IMR-90 (cell line): Measurements from ENCODE around the gene CD151. TPM values are rescaled to one million over a fixed set of nuclear protein-coding genes. Genes with fewer than 3 reads are reported as not detected.

Source experiments
- ATAC-seq: fragments of 200-7000 bp; cut with Tn5 transposase; 2 replicates; pipeline ENCODE4 v1.9.1; 2020; ENCODE audit warnings: low read depth, mild to moderate bottlenecking, moderate library complexity
- BruUV-seq: library from RNA; stranded (reverse); fragments of 400-500 nt; replicated peaks from 2 replicates; lab custom pipeline; 2021; lab: Mats Ljungman, UMichigan
- CTCF ChIA-PET: fragments of 300-600 bp; formaldehyde crosslinking; extraction: SDS; loops from one replicate; lab custom pipeline; 2021; ENCODE audit warnings: antibody characterized with exemption; lab: Yijun Ruan, JAX
- POLR2A ChIA-PET: fragments of 300-600 bp; sonication (Branson Sonifier 250); formaldehyde crosslinking; loops from one replicate; lab custom pipeline; 2022; ENCODE audit warnings: antibody characterized with exemption; ENCODE audit not compliant: unreplicated experiment; lab: Charles Lee
- DNase-seq: peaks from one replicate; pipeline ENCODE4 v3.0.0; 2013
- H2AFZ ChIP-seq: replicated peaks from 2 replicates; pipeline ENCODE3; 2013; ENCODE audit warnings: low read length, mild to moderate bottlenecking; ENCODE audit not compliant: poor library complexity
- H2AK5ac ChIP-seq: 2 replicates; pipeline ENCODE4 v1.6.1; 2013; ENCODE audit warnings: low read depth, low read length, inconsistent platforms
- H2AK9ac ChIP-seq: replicated peaks from 2 replicates; pipeline ENCODE3; 2013; ENCODE audit warnings: mild to moderate bottlenecking, low read depth, low read length, moderate library complexity; ENCODE audit not compliant: poor library complexity
- H2BK120ac ChIP-seq: 2 replicates; pipeline ENCODE4 v1.6.1; 2013; ENCODE audit warnings: low read depth, low read length, inconsistent platforms
- H2BK15ac ChIP-seq: 3 replicates; pipeline ENCODE4 v1.6.1; 2013; ENCODE audit warnings: low read depth, low read length, inconsistent platforms
- H2BK20ac ChIP-seq: 2 replicates; pipeline ENCODE4 v1.6.1; 2013; ENCODE audit warnings: low read depth, mild to moderate bottlenecking, inconsistent platforms, low read length, moderate library complexity
- H2BK5ac ChIP-seq: 2 replicates; pipeline ENCODE4 v1.6.1; 2013; ENCODE audit warnings: mild to moderate bottlenecking, low read depth, low read length, inconsistent platforms; ENCODE audit not compliant: poor library complexity, severe bottlenecking
- H3K14ac ChIP-seq: replicated peaks from 2 replicates; pipeline ENCODE4 v1.6.1; 2013; ENCODE audit warnings: low read depth, low read length, inconsistent platforms
- H3K18ac ChIP-seq: 2 replicates; pipeline ENCODE4 v1.6.1; 2013; ENCODE audit warnings: low read depth, low read length, control low read depth
- H3K23ac ChIP-seq: 2 replicates; pipeline ENCODE4 v1.6.1; 2013; ENCODE audit warnings: low read depth, low read length, inconsistent platforms
- H3K27ac ChIP-seq: 2 replicates; pipeline ENCODE4 v1.5.1; 2013; ENCODE audit warnings: mild to moderate bottlenecking, control low read depth, low read length; ENCODE audit not compliant: insufficient read depth
- H3K27me3 ChIP-seq: 2 replicates; pipeline ENCODE4 v1.6.1; 2013; ENCODE audit warnings: low read length; ENCODE audit not compliant: control insufficient read depth, insufficient read depth
- H3K36me3 ChIP-seq: 2 replicates; pipeline ENCODE4 v1.6.1; 2013; ENCODE audit warnings: low read length, mixed read lengths; ENCODE audit not compliant: control insufficient read depth, insufficient read depth
- H3K4ac ChIP-seq: 2 replicates; pipeline ENCODE4 v1.6.1; 2013; ENCODE audit warnings: low read depth, low read length, inconsistent platforms
- H3K4me1 ChIP-seq: 2 replicates; pipeline ENCODE4 v1.6.1; 2013; ENCODE audit warnings: low read length, mixed read lengths; ENCODE audit not compliant: control insufficient read depth, insufficient read depth
- H3K4me2 ChIP-seq: 2 replicates; pipeline ENCODE4 v1.6.1; 2013; ENCODE audit warnings: low read depth, mild to moderate bottlenecking, control low read depth, low read length, moderate library complexity
- H3K4me3 ChIP-seq: 2 replicates; pipeline ENCODE4 v1.5.1; 2013; ENCODE audit warnings: low read depth, mild to moderate bottlenecking, control low read depth, low read length, moderate library complexity; ENCODE audit not compliant: insufficient read depth
- H3K56ac ChIP-seq: 2 replicates; pipeline ENCODE4 v1.6.1; 2013; ENCODE audit warnings: low read length, inconsistent platforms; ENCODE audit not compliant: insufficient read depth; ENCODE audit errors: extremely low read depth
- H3K79me1 ChIP-seq, 2 experiments: 2 replicates each; pipeline ENCODE4 v1.6.1; 2013; ENCODE audit warnings: low read length in 2 of 2, inconsistent platforms in 1 of 2, low read depth in 1 of 2
- H3K9ac ChIP-seq: 2 replicates; pipeline ENCODE4 v1.6.1; 2013; ENCODE audit warnings: low read depth, low read length, control low read depth
- H3K9me1 ChIP-seq: 2 replicates; pipeline ENCODE4 v1.6.1; 2013; ENCODE audit warnings: low read length, inconsistent platforms; ENCODE audit not compliant: insufficient read depth
- H3K9me3 ChIP-seq: 2 replicates; pipeline ENCODE4 v1.6.1; 2013; ENCODE audit warnings: low read length; ENCODE audit not compliant: control insufficient read depth, insufficient read depth
- H4K20me1 ChIP-seq: 2 replicates; pipeline ENCODE4 v1.6.1; 2013; ENCODE audit warnings: low read length, inconsistent platforms; ENCODE audit not compliant: insufficient read depth
- H4K5ac ChIP-seq: 2 replicates; pipeline ENCODE4 v1.6.1; 2013; ENCODE audit warnings: mild to moderate bottlenecking, low read depth, low read length, control low read depth
- H4K8ac ChIP-seq, 2 experiments: 2 replicates each; pipeline ENCODE4 v1.6.1; 2013; ENCODE audit warnings: low read depth in 2 of 2, low read length in 2 of 2, control low read depth in 1 of 2, inconsistent platforms in 1 of 2
- H4K91ac ChIP-seq: 2 replicates; pipeline ENCODE4 v1.6.1; 2013; ENCODE audit warnings: low read depth, low read length, inconsistent platforms; ENCODE audit not compliant: insufficient read depth
- BHLHE40 ChIP-seq: fragments of 150-350 bp; IDR thresholded peaks from 2 replicates; pipeline ENCODE4 v1.6.1; 2016; ENCODE audit warnings: mild to moderate bottlenecking, low read depth, low read length
- CEBPB ChIP-seq: IDR thresholded peaks from 2 replicates; pipeline ENCODE4 v1.6.1; 2012; ENCODE audit warnings: low read depth, low read length, improper control_type of control experiment
- CTCF ChIP-seq: conservative IDR thresholded peaks from 2 replicates; pipeline ENCODE4 v1.5.1; 2012; ENCODE audit warnings: mild to moderate bottlenecking, low read depth, low read length, improper control_type of control experiment
- FOS ChIP-seq: fragments of 150-350 bp; IDR thresholded peaks from 2 replicates; pipeline ENCODE4 v1.6.1; 2016; ENCODE audit warnings: low read depth, low read length
- MAFK ChIP-seq: IDR thresholded peaks from 2 replicates; pipeline ENCODE4 v1.6.1; 2012; ENCODE audit warnings: low read depth, low read length, improper control_type of control experiment
- MAZ ChIP-seq: IDR thresholded peaks from 2 replicates; pipeline ENCODE4 v1.6.1; 2012; ENCODE audit warnings: low read depth, mild to moderate bottlenecking, low read length, improper control_type of control experiment, moderate library complexity, borderline replicate concordance
- MXI1 ChIP-seq: IDR thresholded peaks from 2 replicates; pipeline ENCODE4 v1.6.1; 2012; ENCODE audit warnings: low read depth, mild to moderate bottlenecking, low read length, moderate library complexity, borderline replicate concordance
- NFE2L2 ChIP-seq: fragments of 150-350 bp; IDR thresholded peaks from 2 replicates; pipeline ENCODE4 v1.6.1; 2016; ENCODE audit warnings: low read depth, mild to moderate bottlenecking, low read length
- RAD21 ChIP-seq: IDR thresholded peaks from 2 replicates; pipeline ENCODE4 v1.6.1; 2012; ENCODE audit warnings: low read length, improper control_type of control experiment
- RCOR1 ChIP-seq: IDR thresholded peaks from 2 replicates; pipeline ENCODE4 v1.6.1; 2012; ENCODE audit warnings: mild to moderate bottlenecking, low read length, improper control_type of control experiment; ENCODE audit not compliant: insufficient replicate concordance
- RFX5 ChIP-seq: IDR thresholded peaks from 2 replicates; pipeline ENCODE4 v1.8.0; 2012; ENCODE audit warnings: low read depth, mild to moderate bottlenecking, low read length, moderate library complexity
- SMC3 ChIP-seq: fragments of 150-350 bp; IDR thresholded peaks from 2 replicates; pipeline ENCODE4 v1.6.1; 2016; ENCODE audit warnings: low read depth, mild to moderate bottlenecking, antibody characterized with exemption, low read length, moderate library complexity
- USF2 ChIP-seq: fragments of 150-350 bp; IDR thresholded peaks from 2 replicates; pipeline ENCODE4 v1.6.1; 2017; ENCODE audit warnings: mild to moderate bottlenecking, antibody characterized with exemption, low read length, low read depth
- WGBS, 2 experiments: methylation state at CpG; one replicate each; pipeline versions ENCODE4 v1.1.5 to v1.1.7; 2013; ENCODE audit warnings: missing lambda C conversion rate in 2 of 2; ENCODE audit not compliant: insufficient read length in 1 of 2; ENCODE audit errors: extremely low coverage in 2 of 2; 5-methylcytosine and 5-hydroxymethylcytosine counted together
- dilution Hi-C: fragments of 300-500 bp; cut with HindIII; formaldehyde crosslinking; loops from one replicate; pipeline ENCODE4 v1.14.3; 2018; ENCODE audit warnings: low sequenced_read_pairs; ENCODE audit not compliant: unreplicated experiment
- in situ Hi-C: fragments of 300-500 bp; cut with MboI; formaldehyde crosslinking; loops from 3 replicates; pipeline ENCODE4 v1.14.3; 2019; ENCODE audit warnings: low sequenced_read_pairs, inconsistent platforms, mixed read lengths
- intact Hi-C: fragments of 100-400 bp; cut with micrococcal nuclease; formaldehyde crosslinking; loops from 2 replicates; pipeline ENCODE4 v1.10.0; 2022
- polyA plus RNA-seq, 3 experiments: library from polyadenylated mRNA; depleted of rRNA; stranded (reverse); fragments of >200 nt; gene quantifications; 2 replicates each; pipeline ENCODE4 v1.2.3, GENCODE V29; 2012; ENCODE audit warnings: low replicate concordance in 1 of 3
- total RNA-seq: library from RNA; depleted of rRNA; stranded (reverse); fragments of >200 nt; gene quantifications from 2 replicates; pipeline ENCODE4 v1.2.3, GENCODE V29; 2012

Gene CD151
- total and polyA plus RNA-seq, 2 of the 4 experiments (the other 2 are of a cell fraction), result 1,150 to 1,267 TPM

GRCh38 chr11:798093-798713 is 34.5 kb upstream of the CD151 start, which contains the start of gene SLC25A22:
Gene SLC25A22, minus strand, starts transcription at chr11:798281. Its CDS starts 3,275 bp downstream, at chr11:795006.
- dilution Hi-C loops (no loop called here), intact Hi-C loops (no loop called here), in situ Hi-C loops (no loop called here)
- H3K9me1 ChIP-seq, result peaks cover 6% of the 10 kb centered on the region; the same call in 1 of the 2 replicates
- H3K27me3 ChIP-seq, result no peaks in the 10 kb centered on the region
- H3K9ac ChIP-seq, result peak within 1 kb of the TSS; percentile 84
- H2AFZ ChIP-seq, result peak within 1 kb of the TSS; percentile 93
- H3K14ac ChIP-seq, result peak within 1 kb of the TSS; percentile 87; the same call in 1 of the 2 replicates
- H3K4me1 ChIP-seq, result peaks cover 11% of the 10 kb centered on the region
- peak within 1 kb of the TSS; percentile 43; the same call in 1 of the 3 replicates for H2BK15ac ChIP-seq
- peak within 1 kb of the TSS; percentile 95 for H2AK9ac ChIP-seq
- peaks cover 40% of the 10 kb centered on the region for H3K36me3 ChIP-seq
- ATAC-seq (peak; percentile 73), DNase-seq (peak; percentile 71)
- H2BK5ac ChIP-seq, result peak within 1 kb of the TSS; percentile 70
- H3K4me2 ChIP-seq, result peak within 1 kb of the TSS; percentile 96
- H3K23ac ChIP-seq, result peak within 1 kb of the TSS; percentile 63; the same call in 1 of the 2 replicates
- no peak within 1 kb of the TSS for H3K18ac ChIP-seq
- H4K91ac ChIP-seq, result peak within 1 kb of the TSS; percentile 87
- POLR2A ChIA-PET, result no interaction called here
- H2BK20ac ChIP-seq, result no peak within 1 kb of the TSS
- peak within 1 kb of the TSS; percentile 85 for H3K4ac ChIP-seq
- H2AK5ac ChIP-seq, result peak within 1 kb of the TSS; percentile 90; the same call in 1 of the 2 replicates
- peak within 1 kb of the TSS; percentile 1; the same call in 1 of the 2 replicates for H4K5ac ChIP-seq
- peak within 1 kb of the TSS; percentile 38 for H3K56ac ChIP-seq
- no peaks in the 10 kb centered on the region for H3K9me3 ChIP-seq
- 0 out of 2 replicates have a peak, but pooled peaks have one; percentile 4 for TF ChIP-seq USF2
- no peak for TF ChIP-seq NFE2L2
- TF ChIP-seq CEBPB, result no peak
- no peak for TF ChIP-seq RCOR1
- peak; percentile 57 for TF ChIP-seq RAD21
- no peak for TF ChIP-seq MAFK
- no peak for TF ChIP-seq FOS
- TF ChIP-seq RFX5, result no peak
- TF ChIP-seq SMC3, result peak; percentile 35
- TF ChIP-seq MAZ, result peak; percentile 86
- peak; percentile 27; the same call in 1 of the 2 replicates for TF ChIP-seq BHLHE40
- peak; percentile 85 for TF ChIP-seq CTCF
- peak; percentile 75 for TF ChIP-seq MXI1
- 0% methylated on average over 41 of the region's 69 CpGs; no CpG with 5 or more reads in 1 of the 2 experiments for WGBS, 2 experiments
- H3K79me1 ChIP-seq, result peaks cover 0 to 31% of the 10 kb centered on the region in 2 experiments; a peak in 3 of 4 replicates
- H4K20me1 ChIP-seq, result peaks cover 18% of the 10 kb centered on the region
- 0 out of 2 replicates have a peak within 1 kb of the TSS, but pooled peaks have one; percentile 20 for H2BK120ac ChIP-seq
- H4K8ac ChIP-seq, result peak within 1 kb of the TSS; percentile 35 to 71; a peak in 2 of 4 replicates
- BruUV-seq, result no TSS peak
- CTCF ChIA-PET, result interaction anchor here (0.6 kb wide), 1 partner anchor 37 kb away, joined by 3 read pairs; no protein-coding TSS in a partner anchor
- peak within 1 kb of the TSS; percentile 61 for H3K4me3 ChIP-seq
- H3K27ac ChIP-seq, result peak within 1 kb of the TSS; percentile 89
